ACHN (cell line): ENCODE data around the gene IGFLR1.

Experiments used
- DNase-seq: peaks from one replicate; pipeline ENCODE4 v3.0.0-alpha.2; 2015
- in situ Hi-C: cut with HindIII; loops from 2 replicates; pipeline ENCODE4 v1.10.0; 2017; ENCODE audit warnings: low sequenced_read_pairs, low pct_ligation_motif_present, low pct_unique_long_range_greater_than_20kb

The IGFLR1 gene

DNA sequence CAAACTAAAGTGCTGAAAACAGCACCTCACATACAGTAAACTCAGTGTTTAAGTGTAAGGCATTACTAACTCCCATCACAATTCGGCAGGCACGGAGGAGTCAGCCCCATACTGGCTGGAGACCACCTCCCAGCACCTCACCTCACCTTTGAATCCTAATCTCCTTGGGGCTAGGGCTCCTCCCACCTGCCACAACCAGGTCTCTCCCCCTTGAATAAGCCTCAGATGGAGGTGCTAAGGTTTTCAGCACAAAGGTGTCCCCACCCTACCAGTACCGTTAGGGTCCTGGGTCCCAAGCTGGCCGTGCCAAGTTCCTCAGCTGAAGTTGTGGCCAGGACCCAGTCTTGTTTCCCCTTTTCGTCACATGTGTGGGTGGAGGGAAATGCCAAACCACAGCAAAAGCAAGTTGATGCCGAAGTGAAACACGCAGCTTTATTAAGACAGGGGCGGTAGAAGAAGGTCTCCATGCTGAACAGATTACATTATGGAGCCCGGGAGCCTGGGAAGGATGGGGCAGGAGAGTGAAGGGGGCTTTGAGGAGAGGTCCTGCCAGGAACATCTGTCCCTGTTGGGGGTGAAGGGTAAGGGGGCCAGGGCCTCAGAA is at the start of gene IGFLR1:
TSS of gene IGFLR1 (minus strand) at position 332 of the 604 bp plus-strand sequence. CDS start 1,272 bp downstream, outside the sequence.
- no peak for DNase-seq
- in situ Hi-C loops: no loop called here

- DNase-seq: no peak
- in situ Hi-C loops: no loop called here
Observed at GRCh38 chr19:35791814-35792279, 49.6 kb upstream of the IGFLR1 start.

GRCh38 chr19:35790981-35791813 is 48.9 kb upstream of the IGFLR1 start:
- DNase-seq: no peak

GRCh38 chr19:35789978-35790944 is 48.0 kb upstream of the IGFLR1 start:
- in situ Hi-C loops: no loop called here
- no peak for DNase-seq

More at GRCh38 chr19:35790981-35791813, 48.9 kb upstream of the IGFLR1 start:
- in situ Hi-C loops: no loop called here

GRCh38 chr19:35789195-35789977 is 47.1 kb upstream of the IGFLR1 start:
- in situ Hi-C loops: no loop called here
- no peak for DNase-seq

GRCh38 chr19:35788205-35788960 is 46.1 kb upstream of the IGFLR1 start:
- in situ Hi-C loops: no loop called here
- DNase-seq: no peak

DNA sequence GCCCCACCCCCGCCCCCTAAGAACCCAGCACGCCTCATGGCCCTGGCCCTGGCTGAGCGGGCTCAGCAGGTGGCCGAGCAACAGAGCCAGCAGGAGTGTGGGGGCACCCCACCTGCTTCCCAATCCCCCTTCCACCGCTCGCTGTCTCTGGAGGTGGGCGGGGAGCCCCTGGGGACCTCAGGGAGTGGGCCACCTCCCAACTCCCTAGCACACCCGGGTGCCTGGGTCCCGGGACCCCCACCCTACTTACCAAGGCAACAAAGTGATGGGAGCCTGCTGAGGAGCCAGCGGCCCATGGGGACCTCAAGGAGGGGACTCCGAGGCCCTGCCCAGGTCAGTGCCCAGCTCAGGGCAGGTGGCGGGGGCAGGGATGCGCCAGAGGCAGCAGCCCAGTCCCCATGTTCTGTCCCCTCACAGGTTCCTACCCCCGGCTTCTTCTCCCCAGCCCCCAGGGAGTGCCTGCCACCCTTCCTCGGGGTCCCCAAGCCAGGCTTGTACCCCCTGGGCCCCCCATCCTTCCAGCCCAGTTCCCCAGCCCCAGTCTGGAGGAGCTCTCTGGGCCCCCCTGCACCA is 45.1 kb upstream of the IGFLR1 start:
- in situ Hi-C loops: no loop called here
- DNase-seq: no peak

DNA sequence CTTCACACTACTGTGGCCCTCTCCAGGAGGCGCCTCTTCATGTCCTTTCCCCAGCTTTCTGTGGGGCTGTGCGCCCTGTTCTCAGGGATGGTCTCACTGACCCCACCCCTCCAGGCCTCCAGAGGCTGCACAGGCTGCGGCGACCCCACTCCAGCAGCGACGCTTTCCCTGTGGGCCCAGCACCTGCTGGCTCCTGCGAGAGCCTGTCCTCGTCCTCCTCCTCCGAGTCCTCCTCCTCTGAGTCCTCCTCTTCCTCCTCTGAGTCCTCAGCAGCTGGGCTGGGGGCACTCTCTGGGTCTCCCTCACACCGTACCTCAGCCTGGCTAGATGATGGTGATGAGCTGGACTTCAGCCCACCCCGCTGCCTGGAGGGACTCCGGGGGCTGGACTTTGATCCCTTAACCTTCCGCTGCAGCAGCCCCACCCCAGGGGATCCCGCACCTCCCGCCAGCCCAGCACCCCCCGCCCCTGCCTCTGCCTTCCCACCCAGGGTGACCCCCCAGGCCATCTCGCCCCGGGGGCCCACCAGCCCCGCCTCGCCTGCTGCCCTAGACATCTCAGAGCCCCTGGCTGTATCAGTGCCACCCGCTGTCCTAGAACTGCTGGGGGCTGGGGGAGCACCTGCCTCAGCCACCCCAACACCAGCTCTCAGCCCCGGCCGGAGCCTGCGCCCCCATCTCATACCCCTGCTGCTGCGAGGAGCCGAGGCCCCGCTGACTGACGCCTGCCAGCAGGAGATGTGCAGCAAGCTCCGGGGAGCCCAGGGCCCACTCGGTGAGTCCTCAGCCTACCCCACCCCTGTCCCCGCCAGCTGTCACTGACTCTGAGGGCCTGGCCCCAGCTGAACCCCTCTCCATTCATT is 44.3 kb upstream of the IGFLR1 start:
- DNase-seq: no peak
- in situ Hi-C loops: no loop called here

GRCh38 chr19:35785339-35785627 is 43.0 kb upstream of the IGFLR1 start:
- in situ Hi-C loops: no loop called here
- DNase-seq: no peak

- in situ Hi-C loops: no loop called here
- DNase-seq: no peak
Observed at GRCh38 chr19:35784503-35785338, 42.5 kb upstream of the IGFLR1 start.

- DNase-seq: no peak
- in situ Hi-C loops: no loop called here
Observed at GRCh38 chr19:35783469-35784434, 41.5 kb upstream of the IGFLR1 start.

GRCh38 chr19:35782589-35782988 is 40.3 kb upstream of the IGFLR1 start:
- in situ Hi-C loops: no loop called here
- DNase-seq: no peak

DNA sequence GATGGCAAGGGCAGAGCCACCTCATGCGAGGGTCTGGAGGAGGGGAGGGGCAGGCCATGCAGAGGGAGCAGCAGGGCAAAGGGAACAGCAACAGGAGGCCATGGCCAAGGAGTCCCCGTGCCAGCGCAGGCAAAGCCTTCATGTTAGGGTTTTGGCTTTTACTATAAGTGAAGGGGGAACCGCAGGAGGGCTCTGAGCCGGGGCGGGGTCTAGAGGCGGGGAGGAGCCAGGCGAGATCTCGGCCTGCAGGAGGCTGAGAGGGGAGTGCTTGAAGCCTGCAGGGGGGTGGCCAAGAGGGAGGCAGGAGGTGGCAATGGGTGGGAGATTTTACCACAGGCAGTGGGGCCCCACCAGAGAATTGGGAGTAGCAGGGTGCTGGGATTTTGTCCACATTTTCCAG is 39.4 kb upstream of the IGFLR1 start:
- DNase-seq: no peak
- in situ Hi-C loops: no loop called here

DNA sequence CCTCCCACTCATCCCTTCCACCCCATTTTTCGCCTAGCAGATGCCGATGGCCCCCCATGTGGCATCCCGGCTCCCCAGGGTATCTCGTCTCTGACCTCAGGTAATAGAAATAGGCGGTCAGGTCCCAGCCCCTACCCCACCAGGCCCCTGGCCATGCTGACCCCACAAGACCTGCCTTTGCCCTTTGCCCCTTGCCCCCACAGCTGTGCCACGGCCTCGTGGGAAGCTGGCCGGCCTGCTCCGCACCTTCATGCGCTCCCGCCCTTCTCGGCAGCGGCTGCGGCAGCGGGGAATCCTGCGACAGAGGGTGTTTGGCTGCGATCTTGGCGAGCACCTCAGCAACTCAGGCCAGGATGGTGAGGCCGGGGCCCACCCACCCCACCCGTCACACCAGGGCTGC is 38.5 kb upstream of the IGFLR1 start:
- no peak for DNase-seq
- in situ Hi-C loops: no loop called here

DNA sequence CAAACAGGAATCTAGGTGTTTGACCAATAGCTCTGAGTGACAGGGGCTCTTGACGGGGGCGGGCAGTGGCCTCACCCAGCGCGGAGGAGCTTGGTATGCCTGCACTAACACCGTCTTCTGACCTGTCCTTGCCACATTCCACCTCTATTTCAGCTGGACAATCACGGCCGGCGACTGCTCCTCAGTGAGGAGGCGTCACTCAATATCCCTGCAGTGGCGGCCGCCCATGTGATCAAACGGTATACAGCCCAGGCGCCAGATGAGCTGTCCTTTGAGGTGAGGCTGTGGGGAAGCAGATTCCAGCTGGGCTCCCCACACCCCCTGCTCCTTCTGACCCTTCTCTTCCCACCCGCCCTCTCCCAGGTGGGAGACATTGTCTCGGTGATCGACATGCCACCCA is 37.8 kb upstream of the IGFLR1 start:
- DNase-seq: no peak
- in situ Hi-C loops: no loop called here
